Sigmoid colon (tissue), 4 donors: ENCODE measurements around the gene PKN2.

Experiments
- CTCF ChIP-seq, 4 experiments: fragments of 450-650 bp in 3 of 4; fragments of 200-600 bp in 1 of 4; IDR thresholded peaks; one replicate each; pipeline ENCODE4 v1.5.1; 2016 to 2019; ENCODE audit warnings: antibody characterized with exemption in 4 of 4, mild to moderate bottlenecking in 3 of 4, moderate library complexity in 2 of 4
- EP300 ChIP-seq, 4 donors: sonication (generic); formaldehyde crosslinking; IDR thresholded peaks; one replicate each; pipeline ENCODE4 v1.6.1; 2017; ENCODE audit warnings: antibody characterized with exemption in 4 of 4
- POLR2A ChIP-seq, 2 donors: fragments of 450-650 bp; IDR thresholded peaks; one replicate each; pipeline ENCODE4 v1.6.1; 2016; ENCODE audit warnings: antibody characterized with exemption in 2 of 2, mild to moderate bottlenecking in 2 of 2, moderate library complexity in 2 of 2

- no peak for TF ChIP-seq EP300 (IDR thresholded peaks at IDR 0.05)
- no peak for TF ChIP-seq CTCF (IDR thresholded peaks at IDR 0.05)
- TF ChIP-seq POLR2A (IDR thresholded peaks at IDR 0.05), result no peak
These were observed 53.4 kb downstream of the PKN2 start for GRCh38 chr1:88737338-88737927.
